OCI-LY3 (cell line): Measurements from ENCODE around the gene TSPAN19.
A peak's percentile ranks its signal among the peaks of the same experiment; 100 is the strongest.

Experiments used
- H2AFZ ChIP-seq: fragments of 200-600, 300-600 bp; shearing (Covaris generic); 2 replicates; pipeline ENCODE4 v1.6.0; 2014; ENCODE audit warnings: antibody characterized with exemption, low read depth, low read length
- H3K27ac ChIP-seq: fragments of 200-600, 300-600 bp; sonication (generic); 2 replicates; pipeline ENCODE4 v1.5.1; 2014; ENCODE audit warnings: mild to moderate bottlenecking, low read length, moderate library complexity, mixed read lengths
- H3K27me3 ChIP-seq: fragments of 200-600, 300-600 bp; sonication (generic); 2 replicates; pipeline ENCODE4 v1.6.1; 2014; ENCODE audit warnings: low read depth, low read length, mixed read lengths
- H3K36me3 ChIP-seq: fragments of 200-600, 300-600 bp; sonication (generic); replicated peaks from 2 replicates; pipeline ENCODE3; 2014; ENCODE audit warnings: low read depth, low read length, mixed read lengths
- H3K4me1 ChIP-seq: fragments of 300-600, 200-600 bp; sonication (generic); 2 replicates; pipeline ENCODE4 v1.6.1; 2014; ENCODE audit warnings: low read length, mixed read lengths
- H3K4me2 ChIP-seq: fragments of 200-600, 300-600 bp; sonication (generic); 2 replicates; pipeline ENCODE4 v1.6.1; 2014; ENCODE audit warnings: low read length, mixed read lengths
- H3K4me3 ChIP-seq: fragments of 300-600, 200-600 bp; sonication (generic); 2 replicates; pipeline ENCODE4 v1.5.1; 2014; ENCODE audit warnings: antibody characterized with exemption, mild to moderate bottlenecking, low read length, moderate library complexity
- H3K79me2 ChIP-seq: fragments of 300-600, 200-600 bp; shearing (Covaris generic); 2 replicates; pipeline ENCODE4 v1.6.1; 2014; ENCODE audit warnings: mild to moderate bottlenecking, low read length, mixed read lengths
- H3K9ac ChIP-seq: fragments of 300-600, 200-600 bp; shearing (Covaris generic); 2 replicates; pipeline ENCODE4 v1.6.0; 2014; ENCODE audit warnings: mild to moderate bottlenecking, low read length, moderate library complexity
- H3K9me3 ChIP-seq: fragments of 200-600, 300-600 bp; shearing (Covaris generic); 2 replicates; pipeline ENCODE4 v1.6.1; 2014; ENCODE audit warnings: low read length, mixed read lengths; ENCODE audit not compliant: insufficient read depth
- H4K20me1 ChIP-seq: fragments of 200-600, 300-600 bp; sonication (generic); 2 replicates; pipeline ENCODE4 v1.6.1; 2016; ENCODE audit warnings: low read length, mixed read lengths; ENCODE audit not compliant: insufficient read depth
- CTCF ChIP-seq: fragments of 200-600, 300-600 bp; sonication (generic); IDR thresholded peaks from 2 replicates; pipeline ENCODE4 v1.5.1; 2014; ENCODE audit warnings: antibody characterized with exemption, low read length, low read depth
- EZH2phosphoT487 ChIP-seq: fragments of 200-600 bp; shearing (Covaris generic); IDR thresholded peaks from 2 replicates; pipeline ENCODE4 v1.6.1; 2018; ENCODE audit warnings: antibody characterized with exemption, mixed run types, low read depth

The TSPAN19 gene

DNA sequence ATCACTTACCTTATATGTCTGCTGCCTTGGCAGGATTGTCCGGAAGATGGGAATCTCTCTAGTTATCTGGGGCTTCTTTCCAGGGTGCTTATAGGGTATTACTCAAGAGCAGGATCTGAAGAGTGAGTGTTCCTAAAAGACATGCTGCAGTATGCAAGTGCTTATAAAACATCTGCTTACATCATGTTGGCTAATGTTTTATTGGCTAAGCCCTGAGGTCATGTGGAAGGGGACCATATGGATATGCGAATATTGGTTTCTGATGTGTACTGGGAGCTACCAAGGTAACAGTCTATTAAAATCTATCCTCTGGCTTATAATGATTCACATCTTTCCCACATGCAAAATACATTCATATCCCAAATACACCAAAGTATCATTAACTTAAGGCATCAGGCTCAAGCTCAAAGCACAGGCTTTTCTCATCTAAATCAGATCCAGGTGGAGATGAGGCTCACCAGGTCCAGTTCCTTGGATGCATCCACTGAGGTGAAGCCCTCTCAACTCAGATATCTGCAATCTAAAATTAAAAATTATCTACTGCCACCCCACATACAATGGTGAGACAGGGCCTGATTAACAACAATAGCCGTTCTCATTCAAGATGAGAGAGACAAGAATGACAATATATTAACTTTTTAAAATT lies 29.9 kb upstream of the TSPAN19 start:
- H3K9me3 ChIP-seq: no peaks in the 10 kb centered on the region
- no peak overlapping the region for H3K9ac ChIP-seq
- H3K27me3 ChIP-seq: no peaks in the 10 kb centered on the region
- TF ChIP-seq EZH2phosphoT487: no peak
- no peak for TF ChIP-seq CTCF
- H2AFZ ChIP-seq: no peak overlapping the region
- H4K20me1 ChIP-seq: no peaks in the 10 kb centered on the region
- H3K27ac ChIP-seq: no peak overlapping the region
- H3K36me3 ChIP-seq: no peaks in the 10 kb centered on the region
- peaks cover 3% of the 10 kb centered on the region; the same call in 1 of the 2 replicates for H3K4me1 ChIP-seq
- H3K79me2 ChIP-seq: no peaks in the 10 kb centered on the region
- H3K4me2 ChIP-seq: no peak overlapping the region
- H3K4me3 ChIP-seq: no peak overlapping the region

DNA sequence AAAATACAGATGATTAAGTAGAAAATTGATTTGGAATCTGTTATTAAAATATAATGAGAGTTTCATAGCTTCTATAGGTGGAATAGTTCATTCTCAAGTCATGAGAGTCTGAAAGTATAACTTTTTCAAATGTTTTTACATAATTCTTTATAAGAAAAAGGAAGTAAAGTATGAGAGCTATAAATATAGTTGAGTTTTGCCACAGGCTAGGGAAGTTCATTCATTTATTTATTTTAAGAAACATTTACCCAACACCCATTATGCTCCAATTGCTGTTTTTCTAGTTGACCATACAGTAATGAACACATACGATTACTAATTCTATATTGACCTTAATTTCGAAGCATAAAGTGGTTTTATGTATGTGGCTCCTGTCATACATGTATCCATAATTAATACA lies 24.8 kb upstream of the TSPAN19 start:
- Histone ChIP-seq H3K4me3 (no peak overlapping the region), H2AFZ (no peak overlapping the region), H3K9ac (no peak overlapping the region), H3K36me3 (no peaks in the 10 kb centered on the region), H3K4me2 (no peak overlapping the region), H3K9me3 (no peaks in the 10 kb centered on the region), H3K27me3 (no peaks in the 10 kb centered on the region), H3K27ac (no peak overlapping the region), H3K79me2 (no peaks in the 10 kb centered on the region), H3K4me1 (peaks cover 37% of the 10 kb centered on the region), H4K20me1 (no peaks in the 10 kb centered on the region)
- TF ChIP-seq EZH2phosphoT487 (no peak), CTCF (no peak)

DNA sequence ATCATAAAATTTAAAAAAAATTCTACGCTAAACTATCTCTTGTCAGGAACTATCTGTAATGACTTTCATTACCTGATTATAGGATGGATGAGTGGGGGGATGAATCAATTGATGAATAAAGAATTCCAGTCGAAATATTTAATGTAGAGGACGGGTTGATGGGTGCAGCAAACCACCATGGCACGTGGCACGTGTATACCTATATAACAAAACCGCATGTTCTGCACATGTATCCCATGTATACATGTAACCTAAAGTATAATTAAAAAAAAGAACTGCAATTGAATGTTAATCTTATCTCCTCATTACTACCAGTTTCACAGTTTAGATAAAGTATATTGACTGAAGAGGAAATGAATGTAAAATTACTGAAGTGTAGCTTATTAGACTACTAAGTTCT lies 23.5 kb upstream of the TSPAN19 start:
- TF ChIP-seq EZH2phosphoT487 (no peak), CTCF (no peak)
- no peaks in the 10 kb centered on the region for H3K27me3 ChIP-seq
- peaks cover 37% of the 10 kb centered on the region for H3K4me1 ChIP-seq
- no peaks in the 10 kb centered on the region for H3K36me3 ChIP-seq
- no peak overlapping the region for H3K9ac ChIP-seq
- no peaks in the 10 kb centered on the region for H3K79me2 ChIP-seq
- H3K9me3 ChIP-seq: no peaks in the 10 kb centered on the region
- H3K4me3 ChIP-seq: no peak overlapping the region
- no peak overlapping the region for H2AFZ ChIP-seq
- no peaks in the 10 kb centered on the region for H4K20me1 ChIP-seq
- no peak overlapping the region for H3K27ac ChIP-seq
- H3K4me2 ChIP-seq: peak overlapping the region; percentile 21; the same call in 1 of the 2 replicates

GRCh38 chr12:85058339-85058738 lies 22.3 kb upstream of the TSPAN19 start:
- peak overlapping the region; percentile 76 for H3K4me2 ChIP-seq
- no peak for TF ChIP-seq CTCF
- no peak for TF ChIP-seq EZH2phosphoT487
- H3K27me3 ChIP-seq: no peaks in the 10 kb centered on the region
- peak overlapping the region; percentile 43 for H3K4me3 ChIP-seq
- no peaks in the 10 kb centered on the region for H3K9me3 ChIP-seq
- peaks cover 37% of the 10 kb centered on the region for H3K4me1 ChIP-seq
- no peak overlapping the region for H3K9ac ChIP-seq
- H2AFZ ChIP-seq: peak overlapping the region; percentile 86
- H3K36me3 ChIP-seq: no peaks in the 10 kb centered on the region
- H3K79me2 ChIP-seq: no peaks in the 10 kb centered on the region
- H4K20me1 ChIP-seq: no peaks in the 10 kb centered on the region
- peak overlapping the region; percentile 52 for H3K27ac ChIP-seq
